Kidney (tissue), 14 donors: Measurements from ENCODE around the gene HRG. TPM values are rescaled to one million over a fixed set of nuclear protein-coding genes. Genes with fewer than 3 reads are reported as not detected.

Experiments
- DNase-seq, 5 donors: peaks; one replicate each; pipeline ENCODE4 v3.0.0-alpha.2; 2013 to 2020
- FAIRE-seq: peaks from 2 replicates; lab custom pipeline; 2012; peaks lifted over from hg19 to GRCh38; lab: Jason Lieb, UNC
- H3K27ac ChIP-seq, 2 donors: one replicate each; pipeline ENCODE4 v1.7.0; 2013; ENCODE audit warnings: low read depth in 2 of 2, low read length in 2 of 2, inconsistent platforms in 1 of 2
- H3K27me3 ChIP-seq: one replicate; pipeline ENCODE4 v1.7.1; 2013; ENCODE audit warnings: low read length, inconsistent platforms; ENCODE audit not compliant: control insufficient read depth, insufficient read depth
- H3K36me3 ChIP-seq, 3 donors: one replicate each; pipeline versions ENCODE4 v1.7.0 to v1.7.1; 2013; ENCODE audit warnings: low read length in 3 of 3, control low read depth in 1 of 3, inconsistent platforms in 1 of 3; ENCODE audit not compliant: insufficient read depth in 3 of 3, control insufficient read depth in 2 of 3
- H3K4me1 ChIP-seq, 3 donors: one replicate each; pipeline versions ENCODE4 v1.7.0 to v1.7.1; 2013; ENCODE audit warnings: low read length in 3 of 3, inconsistent platforms in 1 of 3, low read depth in 1 of 3; ENCODE audit not compliant: control insufficient read depth in 2 of 3, insufficient read depth in 2 of 3
- H3K4me3 ChIP-seq, 3 donors: one replicate each; pipeline versions ENCODE4 v1.7.0 to v1.8.1; 2013; ENCODE audit warnings: low read length in 3 of 3, control low read depth in 1 of 3, inconsistent platforms in 1 of 3
- H3K9ac ChIP-seq, 3 donors: one replicate each; pipeline versions ENCODE4 v1.7.0 to v1.7.1; 2013; ENCODE audit warnings: low read length in 3 of 3, control low read depth in 1 of 3, inconsistent platforms in 1 of 3
- H3K9me3 ChIP-seq, 3 donors: one replicate each; pipeline versions ENCODE4 v1.7.0 to v1.7.1; 2013; ENCODE audit warnings: low read length in 3 of 3, control low read depth in 1 of 3, inconsistent platforms in 1 of 3; ENCODE audit not compliant: control insufficient read depth in 2 of 3, insufficient read depth in 1 of 3
- intact Hi-C: fragments of 100-400 bp; cut with DNase I; formaldehyde crosslinking; loops from one replicate; pipeline ENCODE4 v1.11.1; 2022
- polyA plus RNA-seq: library from polyadenylated mRNA; stranded (reverse); fragments of 350-450 nt; fragmentation: Illumina TruSeq; extraction: RNeasy Lipid Tissue Mini Kit (QIAGEN cat#74804); gene quantifications from one replicate; pipeline ENCODE4 v1.2.3, GENCODE V29; 2014; ENCODE audit warnings: low read depth, low replicate concordance; ENCODE audit not compliant: insufficient read depth
- total RNA-seq: library from RNA; stranded (reverse); fragmentation: NEBNext Ultra II Directional; extraction: Animal tissue kit (Norgen Biotek cat#: 25700); gene quantifications from one replicate; pipeline ENCODE4 v1.2.1, GENCODE V29; 2021
- TF ChIP-seq, protein P1 (sequence below): IDR thresholded peaks from 3 replicates; pipeline ENCODE4 v1.5.1; 2012; ENCODE audit warnings: mild to moderate bottlenecking, moderate library complexity, borderline replicate concordance; ENCODE audit not compliant: insufficient read depth; ENCODE audit errors: extremely low read depth
- donor health status: control.
- donor health status: control.
- donor health status: control.
- donor health status: control.
- donor health status: control.
- donor health status: DM: yes; HTN: yes; CAD: no.
- donor health status: Normal renal cell carcinoma (clear cell type).

The HRG gene
- total and polyA plus RNA-seq, 2 donors from 2014 or later: 0.35 to 22.8 TPM

DNA sequence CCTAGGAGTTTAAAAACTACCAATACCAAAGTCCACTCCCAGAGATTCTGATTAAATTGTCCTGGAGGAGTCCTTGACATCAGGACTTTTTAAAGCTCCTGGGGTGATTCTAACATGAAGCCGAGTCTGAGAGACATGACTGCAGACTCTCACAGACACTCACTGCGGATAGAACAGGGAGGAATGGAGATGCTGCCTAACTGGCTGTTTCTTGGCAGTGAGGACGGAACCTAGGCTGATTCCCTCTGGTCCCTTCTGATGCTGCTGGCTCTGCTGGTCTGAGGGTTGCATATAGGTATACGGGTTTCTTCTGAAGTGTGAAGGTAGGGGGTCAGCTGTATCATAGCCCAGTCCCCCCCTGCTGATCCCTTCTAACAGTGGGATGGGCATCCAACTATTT, 1.3 kb upstream of the HRG start:
- intact Hi-C loops: no loop called here
- Histone ChIP-seq H3K36me3 (no peaks in the 10 kb centered on the region), H3K27ac (peak overlapping the region; percentile 11 to 69), H3K27me3 (no peaks in the 10 kb centered on the region), H3K4me3 (no peak overlapping the region), H3K4me1 (peaks cover 0 to 7% (median 6%) of the 10 kb centered on the region in 3 donors), H3K9me3 (no peaks in the 10 kb centered on the region), H3K9ac (peak overlapping the region in 1 of 3 donors; percentile 0)
- TF ChIP-seq, protein P1, sequence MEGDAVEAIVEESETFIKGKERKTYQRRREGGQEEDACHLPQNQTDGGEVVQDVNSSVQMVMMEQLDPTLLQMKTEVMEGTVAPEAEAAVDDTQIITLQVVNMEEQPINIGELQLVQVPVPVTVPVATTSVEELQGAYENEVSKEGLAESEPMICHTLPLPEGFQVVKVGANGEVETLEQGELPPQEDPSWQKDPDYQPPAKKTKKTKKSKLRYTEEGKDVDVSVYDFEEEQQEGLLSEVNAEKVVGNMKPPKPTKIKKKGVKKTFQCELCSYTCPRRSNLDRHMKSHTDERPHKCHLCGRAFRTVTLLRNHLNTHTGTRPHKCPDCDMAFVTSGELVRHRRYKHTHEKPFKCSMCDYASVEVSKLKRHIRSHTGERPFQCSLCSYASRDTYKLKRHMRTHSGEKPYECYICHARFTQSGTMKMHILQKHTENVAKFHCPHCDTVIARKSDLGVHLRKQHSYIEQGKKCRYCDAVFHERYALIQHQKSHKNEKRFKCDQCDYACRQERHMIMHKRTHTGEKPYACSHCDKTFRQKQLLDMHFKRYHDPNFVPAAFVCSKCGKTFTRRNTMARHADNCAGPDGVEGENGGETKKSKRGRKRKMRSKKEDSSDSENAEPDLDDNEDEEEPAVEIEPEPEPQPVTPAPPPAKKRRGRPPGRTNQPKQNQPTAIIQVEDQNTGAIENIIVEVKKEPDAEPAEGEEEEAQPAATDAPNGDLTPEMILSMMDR: no peak
- DNase-seq (no peak), FAIRE-seq (no peak)

GRCh38 chr3:186668426-186668825, 2.6 kb downstream of the HRG start:
- DNase-seq: no peak
- H3K4me1 ChIP-seq: peaks cover 0 to 7% (median 6%) of the 10 kb centered on the region in 3 donors
- TF ChIP-seq, protein P1: no peak
- H3K36me3 ChIP-seq: no peaks in the 10 kb centered on the region
- H3K4me3 ChIP-seq: no peak overlapping the region
- no peak overlapping the region for H3K27ac ChIP-seq
- no peaks in the 10 kb centered on the region for H3K9me3 ChIP-seq
- H3K9ac ChIP-seq: no peak overlapping the region
- no peak for FAIRE-seq
- H3K27me3 ChIP-seq: no peaks in the 10 kb centered on the region
- intact Hi-C loops: no loop called here

- Histone ChIP-seq H3K27ac (no peak overlapping the region), H3K4me1 (no peaks in the 10 kb centered on the region), H3K36me3 (no peaks in the 10 kb centered on the region), H3K4me3 (no peak overlapping the region), H3K27me3 (no peaks in the 10 kb centered on the region), H3K9me3 (no peaks in the 10 kb centered on the region), H3K9ac (no peak overlapping the region)
- TF ChIP-seq, protein P1: no peak
- FAIRE-seq (no peak), DNase-seq (no peak)
- intact Hi-C loops: no loop called here
These were observed 3.7 kb downstream of the HRG start for GRCh38 chr3:186669378-186670084.
